Measurements from ENCODE around the gene TMX2.
"Not testable (repeated sequence)": the region's sequence is repeated elsewhere in the genome, so short reads cannot be mapped to it uniquely, and the experiment has no call there.

Gene TMX2

DNA sequence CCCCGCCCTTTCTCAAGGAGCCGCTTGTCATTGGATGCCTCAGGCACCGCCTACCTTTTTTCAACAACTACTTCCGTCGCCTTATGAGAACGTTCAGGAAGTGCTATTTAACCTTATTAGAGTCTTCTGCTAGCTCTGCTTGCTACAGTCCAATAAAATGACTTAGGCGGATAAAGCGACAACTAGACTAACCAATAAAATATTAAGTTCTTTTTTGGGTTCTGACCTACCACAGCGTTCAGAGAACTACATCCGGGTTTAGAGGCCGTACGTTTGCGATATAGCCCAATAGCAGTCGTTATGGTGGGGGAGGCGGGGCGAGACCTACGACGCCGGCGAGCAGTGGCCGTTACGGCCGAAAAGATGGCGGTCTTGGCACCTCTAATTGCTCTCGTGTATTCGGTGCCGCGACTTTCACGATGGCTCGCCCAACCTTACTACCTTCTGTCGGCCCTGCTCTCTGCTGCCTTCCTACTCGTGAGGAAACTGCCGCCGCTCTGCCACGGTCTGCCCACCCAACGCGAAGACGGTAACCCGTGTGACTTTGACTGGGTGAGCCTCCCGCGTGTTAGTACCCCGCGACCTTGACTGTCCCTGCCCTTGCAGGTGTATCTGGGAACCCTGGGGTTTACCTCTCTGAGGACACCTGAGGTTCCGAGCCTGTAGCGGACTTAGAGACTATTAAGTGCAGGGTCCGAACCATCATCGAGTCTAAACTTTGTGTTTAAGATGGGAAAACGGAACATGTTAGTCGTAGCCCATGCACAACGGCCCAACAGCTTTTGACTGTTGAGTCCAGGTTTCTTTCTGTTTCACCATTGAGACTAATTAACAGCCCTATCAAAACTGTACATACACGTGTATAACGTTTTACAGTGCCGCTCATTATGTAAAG, at the start of gene TMX2:
TSS of gene TMX2 (plus strand) at position 338 of the 895 bp plus-strand sequence. CDS start at position 364, 26 bp downstream.
- peak; percentile 99 for FAIRE-seq

GRCh38 chr11:57662893-57663292, 49.5 kb upstream of the TMX2 start:
- no peak for FAIRE-seq

GRCh38 chr11:57663975-57664374, 48.4 kb upstream of the TMX2 start:
- FAIRE-seq, result no peak

- FAIRE-seq, result peak; percentile 97
Observed at GRCh38 chr11:57667117-57667735, 45.2 kb upstream of the TMX2 start.

GRCh38 chr11:57667736-57668433, 44.5 kb upstream of the TMX2 start, which contains the start of gene ZDHHC5:
Gene ZDHHC5, plus strand, starts transcription at chr11:57668114. Its CDS starts 4,977 bp downstream, at chr11:57673091.
- FAIRE-seq, result no peak

DNA sequence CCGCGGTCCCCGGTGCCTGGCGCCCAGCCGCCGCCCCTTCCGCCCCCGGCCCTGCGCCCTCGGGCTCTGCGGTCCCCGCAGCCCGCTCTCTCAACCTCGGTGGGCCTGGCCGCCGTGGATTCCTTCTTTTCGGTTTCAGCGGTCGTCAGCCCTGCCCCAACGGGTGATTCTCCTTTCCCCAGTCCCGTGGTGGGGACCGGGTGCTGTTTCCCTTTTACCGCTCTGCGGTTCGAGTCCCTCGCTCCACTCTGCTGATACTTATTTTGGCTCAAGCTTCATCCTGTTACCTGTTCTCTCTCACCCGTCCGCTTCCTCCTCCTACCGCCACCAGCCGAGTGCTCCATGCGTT, 44.0 kb upstream of the TMX2 start:
- no peak for FAIRE-seq

DNA sequence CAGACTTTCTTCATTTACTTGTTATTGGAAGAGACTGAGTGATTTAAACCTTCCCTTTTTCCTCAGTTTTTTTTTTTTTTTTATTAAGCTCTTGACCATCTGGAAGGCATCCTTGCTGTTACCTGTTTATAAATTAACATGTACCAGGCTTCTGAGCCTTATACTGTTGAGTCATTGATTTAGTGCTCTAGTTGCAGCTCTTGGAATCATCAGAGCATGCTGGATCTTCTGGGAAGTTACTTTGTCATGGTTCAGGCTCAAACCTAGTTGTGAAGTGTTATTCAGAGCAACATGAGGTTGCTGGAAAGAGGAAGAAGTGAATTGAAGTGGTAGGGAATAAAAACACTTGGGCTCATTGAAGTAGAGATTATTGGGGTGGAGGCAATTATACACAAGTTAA, 38.1 kb upstream of the TMX2 start:
- no peak for FAIRE-seq

DNA sequence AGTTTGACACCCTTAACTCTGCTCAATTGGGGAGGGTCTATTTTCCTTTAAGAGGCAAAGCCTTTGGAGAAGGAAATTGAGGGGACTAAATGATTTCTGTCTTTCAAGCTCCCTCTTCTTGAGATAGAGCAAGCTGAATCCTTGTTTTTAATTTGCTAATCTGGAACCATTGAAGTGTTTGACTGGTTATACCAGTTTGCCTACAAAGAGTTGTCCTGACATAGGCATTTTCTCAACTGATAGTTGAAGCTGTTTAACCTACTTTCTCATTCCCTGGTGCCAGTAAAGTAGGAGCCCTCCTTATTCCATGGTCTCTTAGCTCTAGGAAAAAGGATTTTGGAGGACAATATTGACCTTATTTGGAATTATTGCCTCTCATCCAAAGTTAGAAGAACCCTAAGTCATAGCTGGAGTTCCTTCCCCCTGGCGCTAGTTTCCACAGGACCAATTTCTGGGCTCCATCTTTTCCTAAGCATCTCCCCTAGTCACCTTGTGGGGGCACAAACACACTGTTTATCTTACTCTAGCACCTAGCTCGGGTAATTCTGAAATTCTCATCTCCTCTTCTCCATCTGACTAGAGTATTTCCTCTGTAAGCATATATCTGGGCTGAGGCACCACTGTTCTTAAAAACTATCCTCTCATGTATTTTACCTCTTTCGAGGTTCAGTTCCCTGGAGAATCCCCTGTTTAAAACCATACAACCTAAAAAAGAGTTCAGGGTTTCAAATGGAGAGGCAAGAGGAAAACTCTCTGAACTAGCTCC, 37.0 kb upstream of the TMX2 start:
- no peak for FAIRE-seq

- no peak for FAIRE-seq
Observed at GRCh38 chr11:57679396-57679795, 33.0 kb upstream of the TMX2 start.

DNA sequence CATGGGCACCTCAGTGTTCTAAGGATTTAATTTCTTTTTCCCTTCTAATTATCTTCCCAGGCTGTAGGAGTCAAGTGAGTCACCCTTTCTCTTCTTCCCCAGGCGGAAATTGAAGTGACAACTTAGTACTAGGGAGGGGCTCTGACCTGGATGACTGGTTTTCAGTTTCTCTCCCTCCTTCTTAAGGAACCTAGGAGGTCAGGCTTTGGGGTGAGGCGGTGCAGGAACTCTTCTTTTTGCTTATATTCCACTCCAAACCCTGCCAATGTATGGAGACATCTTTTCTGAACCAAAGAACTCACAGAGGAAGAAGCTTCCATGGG, 31.9 kb upstream of the TMX2 start:
- no peak for FAIRE-seq

DNA sequence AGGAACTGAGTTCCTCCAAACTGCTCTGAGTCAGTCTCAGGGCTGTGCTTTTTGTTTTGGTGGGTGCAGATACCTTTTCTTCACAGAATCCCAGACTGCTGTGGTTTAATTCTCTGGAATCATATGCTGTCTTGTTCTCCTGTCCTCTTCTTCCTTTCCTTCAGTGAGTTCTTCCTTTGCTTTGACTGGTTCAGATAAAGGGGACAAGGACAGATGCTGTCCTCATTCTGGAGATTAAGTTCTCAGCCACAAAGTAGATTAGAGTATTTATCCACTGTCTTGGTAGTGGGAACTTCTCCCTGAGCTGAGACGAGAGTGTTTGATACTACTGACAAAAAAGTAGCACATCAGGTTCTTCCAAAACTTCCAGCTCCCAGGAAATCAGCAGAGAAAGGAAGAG, 31.2 kb upstream of the TMX2 start:
- FAIRE-seq, result no peak

GRCh38 chr11:57690474-57690873, 21.9 kb upstream of the TMX2 start:
- not testable (repeated sequence) for FAIRE-seq

- FAIRE-seq, result no peak
Observed at GRCh38 chr11:57698843-57699365, 13.5 kb upstream of the TMX2 start.

DNA sequence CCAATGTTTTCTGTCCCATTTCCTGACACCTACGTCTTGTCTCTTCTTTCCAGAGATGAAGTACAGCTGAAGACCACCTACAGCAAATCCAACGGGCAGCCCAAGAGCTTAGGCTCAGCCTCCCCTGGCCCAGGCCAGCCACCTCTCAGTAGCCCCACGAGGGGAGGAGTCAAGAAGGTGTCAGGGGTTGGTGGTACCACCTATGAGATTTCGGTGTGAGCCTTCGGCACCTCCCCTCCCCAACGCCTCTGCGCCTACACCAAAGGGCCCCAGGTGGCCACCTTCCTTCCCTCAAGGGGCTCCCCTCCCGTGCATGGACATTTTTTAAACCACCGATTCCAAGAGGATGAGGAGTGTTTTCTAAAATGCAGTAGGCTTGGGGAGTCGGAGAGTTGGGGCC, 12.6 kb upstream of the TMX2 start:
- no peak for FAIRE-seq

DNA sequence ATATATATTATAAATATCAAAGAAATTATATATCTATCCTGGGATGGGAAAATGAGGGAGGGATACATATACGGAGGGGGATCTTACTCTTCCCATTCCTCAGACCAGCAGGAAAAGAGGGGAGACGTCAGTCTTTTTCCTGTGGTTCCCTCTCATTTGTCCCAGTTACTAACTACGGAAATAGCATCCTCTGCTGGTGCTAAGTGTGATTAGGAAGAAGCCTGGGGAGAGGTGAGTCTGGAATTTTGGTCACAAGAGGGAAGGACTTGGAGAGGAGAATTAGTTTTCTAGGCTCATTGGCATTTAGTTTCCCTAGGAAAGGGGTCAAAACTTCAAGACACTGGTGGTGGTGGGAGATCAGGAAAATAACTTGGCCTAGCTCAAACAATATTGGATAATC, 12.0 kb upstream of the TMX2 start:
- no peak for FAIRE-seq

DNA sequence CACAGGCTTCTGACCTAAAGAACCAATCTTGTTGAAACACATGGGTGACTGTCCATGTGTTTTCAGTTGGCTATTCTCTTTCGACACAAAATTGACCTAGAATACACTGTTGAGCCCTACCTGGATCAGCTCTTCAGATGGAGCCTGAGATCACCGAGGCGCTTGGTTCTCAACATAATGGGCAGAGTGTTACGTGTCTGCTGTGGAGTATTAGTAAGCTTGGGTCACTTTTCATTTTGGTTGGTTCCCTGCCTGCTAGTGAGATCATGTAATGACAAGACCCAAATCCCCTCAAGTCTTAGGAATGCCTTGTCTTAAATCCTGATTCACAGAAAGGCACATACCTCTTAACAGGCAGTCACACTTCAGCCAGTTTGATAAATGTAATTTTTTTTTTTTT, 9.1 kb upstream of the TMX2 start:
- no peak for FAIRE-seq

- no peak for FAIRE-seq
Observed at GRCh38 chr11:57704932-57705331, 7.5 kb upstream of the TMX2 start.

- FAIRE-seq, result not testable (repeated sequence)
Observed at GRCh38 chr11:57705432-57705831, 7.0 kb upstream of the TMX2 start.

GRCh38 chr11:57709802-57710367, 2.5 kb upstream of the TMX2 start:
- FAIRE-seq, result no peak

DNA sequence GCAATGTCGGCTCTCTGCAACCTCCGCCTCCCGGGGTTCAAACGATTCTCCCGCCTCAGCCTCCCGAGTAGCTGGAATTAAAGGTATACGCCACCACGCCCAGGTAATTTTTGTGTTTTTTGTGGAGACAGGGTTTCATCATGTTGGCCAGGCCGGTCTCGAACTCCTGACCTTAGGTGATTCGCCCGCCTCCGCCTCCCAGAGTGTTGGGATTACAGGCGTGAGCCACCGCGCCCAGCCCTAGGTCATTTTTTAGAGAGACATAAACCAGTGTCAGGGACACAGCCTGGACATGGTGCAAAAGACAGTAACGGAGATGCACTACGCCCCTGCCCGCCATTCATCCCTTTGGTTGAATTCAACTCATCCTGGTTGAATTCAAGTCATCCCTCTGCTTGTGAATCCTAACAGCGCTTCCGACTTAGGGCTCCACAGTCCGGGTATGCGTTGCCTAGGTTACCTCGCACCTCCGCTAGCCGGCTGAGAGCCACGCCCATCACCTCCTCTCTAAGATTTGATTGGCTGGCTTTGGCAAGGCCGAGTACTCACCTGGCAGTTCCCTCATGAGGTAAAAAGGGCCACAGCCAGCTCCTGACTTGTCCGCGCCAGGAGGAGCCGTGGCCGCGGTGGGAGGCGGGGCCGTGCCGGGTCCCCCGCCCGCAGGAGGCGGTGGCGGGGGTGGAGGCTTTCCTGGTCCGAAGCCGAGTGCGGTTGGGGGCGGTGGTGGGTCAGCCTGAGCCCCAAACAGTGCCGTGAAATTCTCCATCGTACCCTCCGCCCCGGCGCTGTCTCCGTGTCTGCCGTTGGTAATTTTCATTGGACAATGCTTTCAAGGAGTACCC, 758 bp upstream of the TMX2 start, which contains the start of gene MED19:
TSS of gene MED19 (minus strand) at position 802 of the 842 bp plus-strand sequence. CDS start at position 766, 36 bp downstream.
- no peak for FAIRE-seq

DNA sequence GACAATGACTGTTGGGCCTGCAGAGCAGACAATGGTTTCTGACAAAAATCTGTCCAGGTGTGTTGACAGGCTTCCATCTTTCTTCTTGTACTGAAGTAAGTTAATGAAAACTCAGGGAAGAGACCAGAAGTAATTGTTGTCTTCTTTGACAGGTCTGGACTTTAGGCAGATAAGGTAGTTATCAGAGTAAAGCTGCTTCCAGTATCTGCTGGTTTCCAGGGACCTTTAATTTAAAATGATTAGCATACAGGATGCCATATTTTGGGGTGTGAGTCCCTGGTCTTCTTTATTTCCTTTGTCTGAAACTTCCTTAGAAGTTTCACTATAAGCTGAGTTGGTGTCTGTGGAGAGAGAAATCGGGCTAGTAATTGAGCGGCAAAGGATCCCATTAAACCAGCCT, 1.4 kb downstream of the TMX2 start:
- no peak for FAIRE-seq

Data from G401.6 (cell line).